KMS-11 (cell line): Measurements from ENCODE around the gene SETD1A.

Source experiments
- H2AFZ ChIP-seq: fragments of 200-600 bp; sonication (generic); 2 replicates; pipeline ENCODE4 v1.6.1; 2016; ENCODE audit warnings: antibody characterized with exemption, mixed run types, low read depth
- H3K27ac ChIP-seq: fragments of 200-600 bp; sonication (generic); 2 replicates; pipeline ENCODE4 v1.6.1; 2016; ENCODE audit warnings: mild to moderate bottlenecking, mixed run types
- H3K27me3 ChIP-seq: fragments of 200-600 bp; sonication (generic); 2 replicates; pipeline ENCODE4 v1.6.1; 2017; ENCODE audit warnings: mild to moderate bottlenecking, low read depth, mixed run types, moderate library complexity; ENCODE audit not compliant: insufficient read depth
- H3K36me3 ChIP-seq: fragments of 200-600 bp; sonication (generic); 2 replicates; pipeline ENCODE4 v1.6.1; 2017; ENCODE audit warnings: mild to moderate bottlenecking, mixed run types; ENCODE audit not compliant: insufficient read depth
- H3K4me1 ChIP-seq: fragments of 200-600 bp; sonication (generic); 2 replicates; pipeline ENCODE4 v1.6.1; 2016; ENCODE audit warnings: mild to moderate bottlenecking, low read depth, mixed run types; ENCODE audit not compliant: poor library complexity, severe bottlenecking
- H3K4me2 ChIP-seq: fragments of 200-600 bp; sonication (generic); 2 replicates; pipeline ENCODE4 v1.7.0; 2016; ENCODE audit warnings: mild to moderate bottlenecking, mixed run types
- H3K4me3 ChIP-seq: fragments of 200-600 bp; sonication (generic); IDR thresholded peaks from 2 replicates; pipeline ENCODE4 v1.6.1; 2017; ENCODE audit warnings: low read depth, low read length, mixed read lengths; ENCODE audit not compliant: insufficient read depth
- H3K79me2 ChIP-seq: fragments of 200-600 bp; sonication (generic); 2 replicates; pipeline ENCODE4 v1.6.1; 2016; ENCODE audit warnings: low read depth, mixed run types; ENCODE audit not compliant: insufficient read depth
- H3K9ac ChIP-seq: fragments of 200-600 bp; sonication (generic); 2 replicates; pipeline ENCODE4 v1.6.1; 2016; ENCODE audit warnings: mild to moderate bottlenecking, mixed run types
- H4K20me1 ChIP-seq: fragments of 200-600 bp; sonication (generic); 2 replicates; pipeline ENCODE4 v1.6.1; 2016; ENCODE audit warnings: mild to moderate bottlenecking, mixed run types; ENCODE audit not compliant: insufficient read depth
- CTCF ChIP-seq: fragments of 200-600 bp; sonication (generic); conservative IDR thresholded peaks from 2 replicates; pipeline ENCODE4 v1.6.1; 2017; ENCODE audit warnings: low read depth, mild to moderate bottlenecking, antibody characterized with exemption, low read length, moderate library complexity, mixed read lengths

Gene SETD1A

GRCh38 chr16:30998852-30999761 lies 41.6 kb downstream of the SETD1A start:
- no peak overlapping the region for H3K4me2 ChIP-seq

GRCh38 chr16:31000671-31001382 lies 43.3 kb downstream of the SETD1A start:
- no peak overlapping the region for H3K4me3 ChIP-seq
- H3K27ac ChIP-seq, result no peak overlapping the region
- H4K20me1 ChIP-seq, result no peaks in the 10 kb centered on the region
- H3K4me1 ChIP-seq, result peaks cover 8% of the 10 kb centered on the region
- no peaks in the 10 kb centered on the region for H3K36me3 ChIP-seq
- H3K27me3 ChIP-seq, result peaks cover 21% of the 10 kb centered on the region; the same call in 1 of the 2 replicates
- no peak overlapping the region for H3K4me2 ChIP-seq
- no peak for TF ChIP-seq CTCF
- H3K9ac ChIP-seq, result no peak overlapping the region
- no peak overlapping the region for H2AFZ ChIP-seq
- H3K79me2 ChIP-seq, result no peaks in the 10 kb centered on the region

More at GRCh38 chr16:30998852-30999761, 41.6 kb downstream of the SETD1A start:
- Histone ChIP-seq H4K20me1 (no peaks in the 10 kb centered on the region), H3K79me2 (no peaks in the 10 kb centered on the region), H3K4me1 (peaks cover 8% of the 10 kb centered on the region), H3K9ac (no peak overlapping the region), H3K27me3 (peaks cover 12% of the 10 kb centered on the region; the same call in 1 of the 2 replicates), H2AFZ (no peak overlapping the region), H3K27ac (no peak overlapping the region), H3K4me3 (no peak overlapping the region), H3K36me3 (no peaks in the 10 kb centered on the region)
- no peak for TF ChIP-seq CTCF

DNA sequence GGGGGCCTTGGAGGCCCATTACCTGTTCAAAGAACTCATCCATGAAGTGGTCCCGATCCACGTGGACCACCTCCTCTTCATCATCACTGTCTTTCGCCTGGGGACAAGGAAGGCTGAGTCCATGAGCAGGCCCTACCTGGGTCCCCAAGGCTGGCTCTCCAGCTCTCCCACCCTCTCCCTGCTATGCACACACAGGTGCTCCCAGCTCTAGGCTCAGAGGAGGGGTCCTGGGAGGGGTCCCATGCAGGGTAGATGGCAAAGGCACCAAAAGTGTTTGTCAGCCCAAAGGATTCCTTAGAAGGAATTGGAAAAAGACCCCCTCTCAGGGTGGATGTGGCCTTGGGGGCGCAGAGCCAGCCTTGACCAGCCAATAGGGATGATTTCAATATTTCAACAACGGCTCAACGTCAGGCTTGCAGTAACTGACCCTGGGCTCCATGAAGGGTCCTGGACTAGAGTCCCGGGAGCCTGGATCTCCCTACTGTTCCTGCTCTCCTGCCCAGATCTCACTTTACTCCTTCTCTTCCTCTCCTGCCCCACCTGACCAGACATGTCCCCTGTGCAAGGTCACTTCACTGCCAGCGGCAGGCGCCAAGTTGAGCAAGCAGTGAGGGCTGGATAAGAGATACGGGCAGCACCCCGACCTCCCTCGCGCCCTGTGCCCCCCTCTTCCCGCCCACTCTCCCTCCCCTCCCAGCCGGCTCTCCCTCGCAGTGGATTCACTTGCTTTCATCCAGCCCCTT lies 44.1 kb downstream of the SETD1A start:
- H4K20me1 ChIP-seq, result no peaks in the 10 kb centered on the region
- H3K79me2 ChIP-seq, result no peaks in the 10 kb centered on the region
- no peak overlapping the region for H3K27ac ChIP-seq
- H2AFZ ChIP-seq, result no peak overlapping the region
- TF ChIP-seq CTCF, result no peak
- H3K4me2 ChIP-seq, result no peak overlapping the region
- H3K27me3 ChIP-seq, result peaks cover 27% of the 10 kb centered on the region; the same call in 1 of the 2 replicates
- H3K4me1 ChIP-seq, result peaks cover 4% of the 10 kb centered on the region
- H3K4me3 ChIP-seq, result no peak overlapping the region
- H3K9ac ChIP-seq, result no peak overlapping the region
- no peaks in the 10 kb centered on the region for H3K36me3 ChIP-seq

GRCh38 chr16:31002250-31002700 lies 44.7 kb downstream of the SETD1A start:
- H3K36me3 ChIP-seq, result no peaks in the 10 kb centered on the region
- no peak for TF ChIP-seq CTCF
- no peak overlapping the region for H3K4me3 ChIP-seq
- H2AFZ ChIP-seq, result no peak overlapping the region
- H3K4me1 ChIP-seq, result peaks cover 4% of the 10 kb centered on the region
- H3K79me2 ChIP-seq, result no peaks in the 10 kb centered on the region
- H3K27ac ChIP-seq, result no peak overlapping the region
- H4K20me1 ChIP-seq, result no peaks in the 10 kb centered on the region
- H3K4me2 ChIP-seq, result no peak overlapping the region
- H3K27me3 ChIP-seq, result peaks cover 32% of the 10 kb centered on the region; the same call in 1 of the 2 replicates
- H3K9ac ChIP-seq, result no peak overlapping the region
